MCF 10A (cell line): ENCODE results near the gene IL22. TPM values are rescaled to one million over a fixed set of nuclear protein-coding genes. Genes with fewer than 3 reads are reported as not detected.

ENCODE experiments used
- BruUV-seq: library from RNA; stranded (reverse); fragments of 400-500 nt; replicated peaks from 2 replicates; lab custom pipeline; 2021; lab: Mats Ljungman, UMichigan
- CTCF ChIA-PET: fragments of 300-600 bp; sonication (Branson Sonifier 250); formaldehyde crosslinking; extraction: SDS; loops from one replicate; lab custom pipeline; 2021; ENCODE audit warnings: antibody characterized with exemption, inconsistent platforms; lab: Yijun Ruan, JAX
- POLR2A ChIA-PET: fragments of 300-600, 350-650 bp; sonication (Branson Sonifier 250); formaldehyde crosslinking; extraction: SDS; loops from one replicate; lab custom pipeline; 2020; ENCODE audit warnings: antibody characterized with exemption, inconsistent platforms; lab: Yijun Ruan, JAX
- DNase-seq: peaks from one replicate; pipeline ENCODE4 v3.0.0-alpha.2; 2018; ENCODE audit not compliant: unreplicated experiment
- H3K27ac Mint-ChIP-seq: one replicate; pipeline ENCODE4 v1.8.0; 2022; ENCODE audit warnings: mild to moderate bottlenecking, low read depth, mixed read lengths; ENCODE audit not compliant: unreplicated experiment
- H3K27me3 Mint-ChIP-seq: one replicate; pipeline ENCODE4 v1.8.0; 2022; ENCODE audit warnings: mixed read lengths; ENCODE audit not compliant: insufficient read depth, unreplicated experiment
- H3K36me3 Mint-ChIP-seq: one replicate; pipeline ENCODE4 v1.8.0; 2022; ENCODE audit warnings: mild to moderate bottlenecking, moderate library complexity, mixed read lengths; ENCODE audit not compliant: insufficient read depth, unreplicated experiment
- H3K4me1 Mint-ChIP-seq: one replicate; pipeline ENCODE4 v1.8.0; 2022; ENCODE audit warnings: mixed read lengths; ENCODE audit not compliant: insufficient read depth, unreplicated experiment
- H3K4me3 Mint-ChIP-seq: one replicate; pipeline ENCODE4 v1.8.0; 2022; ENCODE audit warnings: mild to moderate bottlenecking, moderate library complexity, mixed read lengths; ENCODE audit not compliant: unreplicated experiment
- H3K9me3 Mint-ChIP-seq: one replicate; pipeline ENCODE4 v1.8.0; 2022; ENCODE audit warnings: mixed read lengths; ENCODE audit not compliant: unreplicated experiment
- intact Hi-C: fragments of 100-400 bp; cut with micrococcal nuclease; formaldehyde crosslinking; loops from 2 replicates; pipeline ENCODE4 v1.14.1; 2022
- total RNA-seq: library from RNA; stranded (reverse); gene quantifications from 2 replicates; pipeline ENCODE4 v1.2.3, GENCODE V29; 2022
- TF ChIP-seq, protein P1 (sequence below): fragments of 200-600 bp; IDR thresholded peaks from one replicate; pipeline ENCODE4 v1.8.0; 2022; ENCODE audit warnings: antibody characterized with exemption, mild to moderate bottlenecking; ENCODE audit not compliant: unreplicated experiment

IL22 gene
- total RNA-seq, 1 experiment from 2014 or later, result not detected

DNA sequence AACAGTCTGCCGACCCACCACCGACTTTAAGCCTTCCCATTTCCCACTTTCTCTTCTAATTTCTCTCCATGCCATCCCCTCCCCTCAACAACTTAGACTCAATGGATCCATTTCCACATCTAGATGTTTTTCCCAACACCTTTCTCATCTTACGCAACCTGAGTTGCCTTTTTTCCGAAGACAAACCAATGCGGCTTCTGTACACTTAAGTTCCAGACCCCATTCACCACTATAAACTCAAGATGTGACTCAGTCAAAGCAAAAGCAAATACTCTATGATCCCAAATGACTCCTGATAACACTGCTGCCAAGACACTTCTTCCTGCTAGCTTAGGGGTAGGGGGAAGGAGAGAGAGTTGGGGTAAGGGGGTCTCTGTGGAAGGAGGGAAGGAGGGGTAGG, 1.3 kb downstream of the IL22 start:
- Mint-ChIP-seq H3K27me3 (no peaks in the 10 kb centered on the region), H3K36me3 (no peaks in the 10 kb centered on the region), H3K9me3 (no peaks in the 10 kb centered on the region), H3K4me1 (peaks cover 8% of the 10 kb centered on the region), H3K27ac (no peak overlapping the region), H3K4me3 (no peak overlapping the region)
- ChIA-PET CTCF (interaction anchor here (0.9 kb wide), 1 partner anchor 101 kb away, joined by 3 read pairs; no protein-coding TSS in a partner anchor), POLR2A (no interaction called here)
- no peak for DNase-seq
- TF ChIP-seq, protein P1, sequence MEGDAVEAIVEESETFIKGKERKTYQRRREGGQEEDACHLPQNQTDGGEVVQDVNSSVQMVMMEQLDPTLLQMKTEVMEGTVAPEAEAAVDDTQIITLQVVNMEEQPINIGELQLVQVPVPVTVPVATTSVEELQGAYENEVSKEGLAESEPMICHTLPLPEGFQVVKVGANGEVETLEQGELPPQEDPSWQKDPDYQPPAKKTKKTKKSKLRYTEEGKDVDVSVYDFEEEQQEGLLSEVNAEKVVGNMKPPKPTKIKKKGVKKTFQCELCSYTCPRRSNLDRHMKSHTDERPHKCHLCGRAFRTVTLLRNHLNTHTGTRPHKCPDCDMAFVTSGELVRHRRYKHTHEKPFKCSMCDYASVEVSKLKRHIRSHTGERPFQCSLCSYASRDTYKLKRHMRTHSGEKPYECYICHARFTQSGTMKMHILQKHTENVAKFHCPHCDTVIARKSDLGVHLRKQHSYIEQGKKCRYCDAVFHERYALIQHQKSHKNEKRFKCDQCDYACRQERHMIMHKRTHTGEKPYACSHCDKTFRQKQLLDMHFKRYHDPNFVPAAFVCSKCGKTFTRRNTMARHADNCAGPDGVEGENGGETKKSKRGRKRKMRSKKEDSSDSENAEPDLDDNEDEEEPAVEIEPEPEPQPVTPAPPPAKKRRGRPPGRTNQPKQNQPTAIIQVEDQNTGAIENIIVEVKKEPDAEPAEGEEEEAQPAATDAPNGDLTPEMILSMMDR, result no peak
- no TSS peak for BruUV-seq
- intact Hi-C loops, result no loop called here

DNA sequence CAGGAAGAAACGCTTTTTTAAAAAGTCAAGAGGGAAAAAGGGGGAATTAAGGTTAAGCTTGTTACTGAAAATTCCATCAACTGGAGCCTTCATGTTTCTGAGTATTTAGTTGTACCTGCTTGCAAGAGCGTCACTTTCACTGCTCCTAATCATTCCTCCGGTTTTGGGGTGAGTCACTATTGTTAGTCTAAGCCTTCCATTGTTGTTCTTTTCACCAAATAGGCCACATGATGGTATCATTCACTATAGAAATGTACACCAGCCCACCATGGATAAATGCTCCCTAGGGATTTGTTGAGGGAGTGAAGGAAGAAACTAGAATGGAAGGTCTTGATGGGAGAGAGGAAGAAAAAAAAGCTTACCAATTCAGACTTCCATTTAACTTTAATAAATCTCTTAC, 3.0 kb downstream of the IL22 start:
- DNase-seq, result peak; percentile 22
- intact Hi-C loops, result no loop called here
- no peak overlapping the region for H3K27ac Mint-ChIP-seq
- TF ChIP-seq, protein P1, result no peak
- no peaks in the 10 kb centered on the region for H3K27me3 Mint-ChIP-seq
- CTCF ChIA-PET, result interaction anchor here (0.9 kb wide), 1 partner anchor 421 kb away, joined by 5 read pairs; no protein-coding TSS in a partner anchor
- peaks cover 8% of the 10 kb centered on the region for H3K4me1 Mint-ChIP-seq
- peaks cover 6% of the 10 kb centered on the region for H3K9me3 Mint-ChIP-seq
- BruUV-seq, result no TSS peak
- H3K4me3 Mint-ChIP-seq, result no peak overlapping the region
- POLR2A ChIA-PET, result interaction anchor here (0.9 to 2.4 kb wide), 6 partner anchors 9 to 1488 kb away, joined by 3 to 11 read pairs (median 3); no protein-coding TSS in a partner anchor
- no peaks in the 10 kb centered on the region for H3K36me3 Mint-ChIP-seq

DNA sequence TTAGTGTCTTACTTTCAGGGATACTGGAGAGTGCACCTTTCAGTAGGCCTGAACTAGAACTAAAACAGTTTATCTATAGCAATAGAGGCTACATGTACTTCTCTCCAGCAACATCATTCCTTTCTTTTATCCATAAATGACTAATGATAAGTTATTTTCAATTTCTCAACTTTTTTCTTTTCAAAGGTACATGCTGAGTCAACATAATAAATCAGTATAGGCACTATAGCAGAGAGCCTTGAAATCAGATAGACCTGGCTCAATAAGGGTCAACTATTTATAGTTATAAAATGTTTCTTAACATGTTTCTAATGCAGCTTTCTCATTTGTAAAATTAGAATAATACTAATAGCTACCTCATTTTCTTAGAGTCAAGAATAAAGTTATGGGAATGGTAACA, 5.6 kb downstream of the IL22 start:
- Mint-ChIP-seq H3K27ac (no peak overlapping the region), H3K27me3 (no peaks in the 10 kb centered on the region), H3K4me3 (no peak overlapping the region), H3K9me3 (peaks cover 6% of the 10 kb centered on the region), H3K4me1 (peaks cover 8% of the 10 kb centered on the region), H3K36me3 (no peaks in the 10 kb centered on the region)
- BruUV-seq, result no TSS peak
- CTCF ChIA-PET, result interaction anchor here (0.9 kb wide), 1 partner anchor 23 kb away, joined by 3 read pairs; no protein-coding TSS in a partner anchor
- intact Hi-C loops, result no loop called here
- TF ChIP-seq, protein P1, result no peak
- POLR2A ChIA-PET, result interaction anchor here (1.1 to 1.5 kb wide), 2 partner anchors 8 to 10 kb away, joined by 3 read pairs; no protein-coding TSS in a partner anchor
- DNase-seq, result no peak

DNA sequence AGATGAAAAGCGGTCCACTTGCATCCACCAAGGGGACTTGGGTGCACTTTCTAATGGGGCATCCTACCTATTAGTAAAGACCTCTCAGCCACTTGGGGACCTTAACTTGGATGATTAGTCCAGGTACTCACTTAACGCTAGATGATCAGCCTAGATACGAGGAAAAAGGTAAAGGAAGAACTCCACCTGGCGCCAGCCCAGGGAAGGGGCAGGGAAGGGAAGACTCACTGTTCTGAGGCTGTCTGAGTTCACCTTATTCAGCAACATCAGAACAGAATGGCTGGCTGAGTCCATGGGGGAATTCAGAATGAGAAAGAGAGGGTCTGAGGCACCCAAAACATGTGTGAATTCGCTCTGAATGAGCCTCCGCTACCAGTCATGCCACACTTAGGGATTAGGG, 7.1 kb downstream of the IL22 start:
- ChIA-PET POLR2A (no interaction called here), CTCF (interaction anchor here (0.6 kb wide), 1 partner anchor 403 kb away, joined by 3 read pairs; no protein-coding TSS in a partner anchor)

More for the DNA sequence above, 7.1 kb downstream of the IL22 start:
- DNase-seq, result no peak
- H3K36me3 Mint-ChIP-seq, result no peaks in the 10 kb centered on the region
- intact Hi-C loops, result no loop called here
- no TSS peak for BruUV-seq
- TF ChIP-seq, protein P1, result no peak
- H3K9me3 Mint-ChIP-seq, result peaks cover 6% of the 10 kb centered on the region
- H3K27ac Mint-ChIP-seq, result no peak overlapping the region
- H3K4me3 Mint-ChIP-seq, result no peak overlapping the region
- H3K27me3 Mint-ChIP-seq, result no peaks in the 10 kb centered on the region
- H3K4me1 Mint-ChIP-seq, result peaks cover 8% of the 10 kb centered on the region
